Measurements from ENCODE around the gene EIF4H. TPM values are rescaled to one million over a fixed set of nuclear protein-coding genes. Genes with fewer than 3 reads are reported as not detected.

Gene EIF4H
- total RNA-seq: 100 to 1,000 TPM; 123 to 238 (median 203) TPM

GRCh38 chr7:74173866-74174605 lies at the start of gene EIF4H:
Gene EIF4H, plus strand, starts transcription at chr7:74174356. Its CDS starts 28 bp downstream, at chr7:74174384.
- TF ChIP-seq POLR2AphosphoS5 (IDR thresholded peaks at IDR 0.05) (peak; percentile 70 to 90), EP300 (IDR thresholded peaks at IDR 0.05) (peak in 1 of 4 donors; percentile 49), POLR2A (IDR thresholded peaks at IDR 0.05) (peak; percentile 22 to 96 (median 83)), CTCF (IDR thresholded peaks at IDR 0.05) (peak in 2 of 6 experiments; percentile 4 to 25)
- H3K4me1 ChIP-seq: peaks cover 46 to 52% (median 47%) of the 10 kb centered on the region in 4 donors
- no peaks in the 10 kb centered on the region for H3K27me3 ChIP-seq
- WGBS, 2 donors: 1 to 2% methylated on average over 25 to 38 of the region's 95 CpGs
- H3K27ac ChIP-seq: peak within 1 kb of the TSS; percentile 94 to 99 (median 95)
- H3K9me3 ChIP-seq: no peaks in the 10 kb centered on the region
- DNase-seq (peak; percentile 97 to 100), ATAC-seq (ENCODE audit: low FRiP score in 2 of 2) (peak; percentile 97 to 98)
- H3K4me3 ChIP-seq: peak within 1 kb of the TSS; percentile 61 to 98 (median 90)
- peaks cover 0 to 22% (median 0%) of the 10 kb centered on the region in 4 donors for H3K36me3 ChIP-seq

GRCh38 chr7:74126220-74126880 lies 47.8 kb upstream of the EIF4H start:
- no peak for TF ChIP-seq CTCF (IDR thresholded peaks at IDR 0.05)
- TF ChIP-seq EP300 (IDR thresholded peaks at IDR 0.05): no peak
- 80 to 84% methylated on average over 12 of the region's 12 CpGs for WGBS, 2 donors

GRCh38 chr7:74129887-74130286 lies 44.3 kb upstream of the EIF4H start:
- Histone ChIP-seq H3K27ac (no peak overlapping the region), H3K4me3 (no peak overlapping the region), H3K9me3 (no peaks in the 10 kb centered on the region), H3K27me3 (no peaks in the 10 kb centered on the region), H3K4me1 (no peaks in the 10 kb centered on the region), H3K36me3 (no peaks in the 10 kb centered on the region)
- DNase-seq (no peak), ATAC-seq (ENCODE audit: low FRiP score in 2 of 2) (no peak)
- WGBS, 2 donors: 58 to 63% methylated on average over 2 of the region's 2 CpGs
- TF ChIP-seq POLR2AphosphoS5 (IDR thresholded peaks at IDR 0.05) (no peak), POLR2A (IDR thresholded peaks at IDR 0.05) (no peak), CTCF (IDR thresholded peaks at IDR 0.05) (no peak), EP300 (IDR thresholded peaks at IDR 0.05) (no peak)

More at GRCh38 chr7:74126220-74126880, 47.8 kb upstream of the EIF4H start:
- no peak for ATAC-seq (ENCODE audit: low FRiP score in 2 of 2)
- H3K27me3 ChIP-seq: no peaks in the 10 kb centered on the region
- peaks cover 0 to 11% (median 3%) of the 10 kb centered on the region in 4 donors for H3K36me3 ChIP-seq
- no peaks in the 10 kb centered on the region for H3K9me3 ChIP-seq
- H3K4me1 ChIP-seq: no peaks in the 10 kb centered on the region
- no peak for DNase-seq
- H3K4me3 ChIP-seq: no peak overlapping the region
- no peak overlapping the region for H3K27ac ChIP-seq

GRCh38 chr7:74130518-74130917 lies 43.6 kb upstream of the EIF4H start:
- Histone ChIP-seq H3K4me1 (no peaks in the 10 kb centered on the region), H3K36me3 (no peaks in the 10 kb centered on the region), H3K9me3 (no peaks in the 10 kb centered on the region), H3K27me3 (no peaks in the 10 kb centered on the region), H3K4me3 (no peak overlapping the region), H3K27ac (no peak overlapping the region)
- ATAC-seq (ENCODE audit: low FRiP score in 2 of 2): no peak
- WGBS, 2 donors: 73 to 80% methylated on average over 4 of the region's 4 CpGs
- no peak for TF ChIP-seq POLR2AphosphoS5 (IDR thresholded peaks at IDR 0.05)
- TF ChIP-seq EP300 (IDR thresholded peaks at IDR 0.05): no peak
- TF ChIP-seq POLR2A (IDR thresholded peaks at IDR 0.05): no peak
- no peak for TF ChIP-seq CTCF (IDR thresholded peaks at IDR 0.05)
- DNase-seq: no peak
